HS-5 (cell line): ENCODE measurements around the gene IFT122.
"Not testable (repeated sequence)": the region's sequence is repeated elsewhere in the genome, so short reads cannot be mapped to it uniquely, and the experiment has no call there.

Source experiments
- DNase-seq: peaks from one replicate; pipeline ENCODE4 v3.0.0-alpha.2; 2012; ENCODE audit warnings: low read depth

The IFT122 gene

DNA sequence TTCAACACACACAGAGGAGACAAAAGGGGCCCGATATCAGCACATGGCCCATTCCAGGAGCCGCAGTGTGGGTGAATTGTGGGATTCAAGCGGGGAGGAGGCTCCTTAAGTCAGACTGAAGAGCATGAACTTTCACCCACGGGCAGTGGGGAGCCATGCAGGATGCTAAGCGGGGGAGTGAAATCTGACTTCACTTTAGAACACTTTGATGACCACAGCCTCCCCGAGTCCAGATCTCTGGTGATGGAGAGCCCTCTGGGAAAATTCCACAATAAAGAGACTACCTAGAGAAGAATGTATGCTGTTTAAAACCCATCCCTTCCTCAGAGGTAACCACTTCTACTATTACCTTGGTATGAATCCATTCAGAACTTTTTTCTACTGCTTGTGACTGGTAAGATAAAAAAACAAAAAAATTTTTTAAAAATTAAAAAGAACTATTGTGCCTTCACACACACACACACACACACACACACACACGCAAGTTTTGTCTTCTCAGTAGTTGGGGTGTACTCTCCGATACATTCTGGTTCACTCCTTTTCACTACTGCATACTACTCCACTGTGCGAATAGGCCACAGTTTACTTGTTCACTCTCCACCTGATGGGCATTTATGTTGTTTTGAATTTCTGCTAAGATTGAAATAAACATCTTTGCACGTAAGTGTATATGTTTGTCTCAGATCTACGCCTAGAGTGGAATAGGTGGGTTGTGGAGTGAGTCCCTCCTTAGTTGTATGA is 100.9 kb downstream of the IFT122 start:
- no peak for DNase-seq

DNA sequence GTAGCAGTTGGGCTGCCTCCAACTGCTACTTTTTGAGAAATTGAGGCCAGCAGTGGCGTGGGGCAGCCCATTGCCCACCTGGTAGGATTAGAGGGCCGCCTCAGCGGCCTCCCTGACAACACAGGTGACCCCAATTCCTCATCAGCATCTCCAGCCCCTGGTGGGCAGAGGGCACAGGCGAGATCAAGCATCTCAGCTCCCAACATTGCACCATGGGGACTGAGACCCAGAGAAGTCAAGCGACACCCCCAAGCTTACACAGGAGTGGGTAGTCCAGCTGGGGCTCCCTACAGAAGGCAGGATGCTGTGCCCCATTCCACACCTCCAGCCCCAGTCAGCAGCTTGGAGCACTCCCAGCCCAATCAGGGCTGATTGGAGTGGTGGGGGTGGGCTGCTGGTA is 102.7 kb downstream of the IFT122 start:
- no peak for DNase-seq

DNA sequence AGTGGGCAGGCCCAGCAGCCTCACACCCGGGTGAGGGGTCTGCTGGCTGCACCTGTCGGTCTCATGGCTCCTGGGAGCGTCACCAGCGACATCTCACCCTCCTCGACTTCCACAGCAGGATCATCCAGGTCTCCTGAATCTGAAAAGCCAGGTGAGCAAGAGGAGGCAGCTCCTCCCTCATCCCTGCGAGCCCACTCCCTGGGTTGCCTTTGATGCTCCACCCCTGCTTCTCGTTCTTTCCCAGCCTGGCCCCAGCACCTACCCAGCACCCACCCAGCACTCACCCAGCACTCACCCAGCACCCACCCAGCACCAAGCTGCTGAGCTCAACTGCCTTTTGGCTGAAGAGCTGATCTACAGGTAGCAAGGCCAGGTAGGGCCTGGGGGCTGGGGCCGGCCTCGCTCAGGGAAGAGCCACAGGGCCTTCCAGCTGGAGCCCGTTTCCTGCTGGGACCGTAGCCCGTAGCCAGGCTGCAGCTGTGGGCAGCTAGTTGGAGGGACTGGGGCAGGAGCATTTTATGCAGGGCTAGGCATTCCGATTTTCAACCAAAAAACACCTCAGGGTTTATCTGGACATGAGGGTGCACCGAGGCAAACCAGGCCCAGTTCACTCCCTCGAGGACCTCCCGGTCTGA is 103.2 kb downstream of the IFT122 start, which contains the start of gene H1-8:
H1-8 (plus strand) TSS at position 20 of the 635 bp plus-strand sequence; CDS start at position 64, 44 bp downstream.
- no peak for DNase-seq

DNA sequence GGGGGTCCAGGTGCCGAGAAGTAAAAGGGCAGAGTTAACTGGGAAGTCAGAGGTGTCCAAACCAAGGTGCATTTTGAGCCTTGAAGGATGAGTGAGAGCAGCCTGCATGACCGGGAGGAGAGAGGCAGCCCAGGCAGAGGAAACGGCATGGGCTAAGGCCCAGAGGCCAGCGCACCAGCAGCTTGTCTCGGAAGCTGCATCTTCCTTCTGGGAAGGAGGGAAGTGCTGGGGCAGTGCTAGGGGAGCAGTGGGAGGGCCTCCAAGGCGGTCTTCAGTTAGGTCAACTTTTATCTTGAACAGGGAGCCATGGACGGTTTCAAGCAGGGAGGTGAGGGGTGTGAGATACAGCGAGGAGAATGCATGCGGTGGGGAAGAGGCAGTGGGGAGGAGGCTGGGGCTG is 104.0 kb downstream of the IFT122 start:
- no peak for DNase-seq

DNA sequence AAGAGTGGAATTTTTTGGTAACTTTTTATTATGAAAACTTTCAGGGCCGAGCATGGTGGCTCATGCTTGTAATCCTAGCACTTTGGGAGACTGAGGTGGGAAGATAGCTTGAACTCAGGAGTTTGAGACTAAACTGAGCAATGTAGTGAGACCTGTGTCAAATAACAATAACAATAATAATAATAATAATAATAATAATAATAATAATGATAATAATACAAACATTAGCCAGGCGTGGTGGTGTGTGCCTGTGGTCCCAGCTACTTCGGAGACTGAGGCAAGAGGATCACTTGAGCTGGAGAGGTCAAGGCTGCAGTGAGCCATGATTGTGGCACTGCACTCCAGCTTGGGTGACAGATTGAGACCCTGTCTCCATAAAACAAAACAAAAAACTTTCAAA is 105.9 kb downstream of the IFT122 start:
- DNase-seq: not testable (repeated sequence)

DNA sequence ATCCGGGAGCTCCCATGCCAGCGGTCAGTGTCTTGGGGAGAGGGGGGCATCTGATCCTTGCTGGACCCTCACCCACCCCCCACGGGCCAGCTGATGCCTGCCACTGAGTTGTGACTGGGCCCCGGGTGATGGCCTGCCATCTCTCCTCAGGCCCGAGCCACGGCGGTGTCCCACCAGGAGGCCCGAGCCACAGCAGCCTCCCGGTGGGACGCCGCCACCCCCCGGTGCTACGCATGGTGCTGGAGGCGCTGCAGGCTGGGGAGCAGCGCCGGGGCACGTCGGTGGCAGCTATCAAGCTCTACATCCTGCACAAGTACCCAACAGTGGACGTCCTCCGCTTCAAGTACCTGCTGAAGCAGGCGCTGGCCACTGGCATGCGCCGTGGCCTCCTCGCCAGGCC is 107.2 kb downstream of the IFT122 start:
- no peak for DNase-seq

DNA sequence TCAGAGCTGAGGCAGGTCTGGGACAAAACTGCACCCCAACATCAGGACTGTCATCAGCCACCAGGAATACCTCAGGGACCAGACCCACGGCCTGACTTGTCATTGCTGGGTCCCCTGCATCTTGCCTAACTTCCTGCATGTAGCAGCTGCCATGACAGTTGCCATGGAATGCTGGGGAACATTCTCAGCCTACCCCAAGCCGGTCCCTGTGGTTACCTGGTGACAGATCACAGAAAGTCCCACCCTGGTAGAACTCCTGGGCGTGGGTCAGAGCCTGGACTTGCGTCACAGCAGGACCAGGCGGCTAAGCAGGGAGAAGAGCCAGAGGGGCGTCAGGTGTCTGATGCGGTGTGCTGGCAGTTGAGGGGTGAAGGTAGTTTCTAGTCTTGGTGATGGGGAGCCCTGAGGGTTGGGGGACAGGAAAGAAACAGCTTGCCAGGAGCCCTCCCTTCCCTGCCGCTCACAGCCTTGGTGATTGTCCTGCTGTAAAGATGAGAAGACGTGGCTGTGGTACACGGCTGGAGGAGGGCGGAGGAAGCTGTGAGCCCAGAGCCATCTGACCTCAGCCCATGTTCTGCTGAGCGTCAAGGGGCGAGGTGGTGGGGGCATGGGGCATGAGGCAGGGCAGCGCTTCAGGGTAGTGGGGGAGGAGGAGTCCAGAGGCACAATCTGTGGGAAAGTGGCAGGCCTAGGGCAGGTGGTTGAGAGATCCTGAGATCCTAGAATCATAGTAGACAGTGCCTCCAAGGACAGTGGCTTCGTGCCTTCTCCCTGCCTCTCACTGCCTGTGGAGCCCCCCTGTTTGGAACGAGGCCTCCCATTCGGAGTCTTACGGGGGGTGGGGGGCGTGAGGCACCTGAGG is 108.3 kb downstream of the IFT122 start:
- DNase-seq: no peak

DNA sequence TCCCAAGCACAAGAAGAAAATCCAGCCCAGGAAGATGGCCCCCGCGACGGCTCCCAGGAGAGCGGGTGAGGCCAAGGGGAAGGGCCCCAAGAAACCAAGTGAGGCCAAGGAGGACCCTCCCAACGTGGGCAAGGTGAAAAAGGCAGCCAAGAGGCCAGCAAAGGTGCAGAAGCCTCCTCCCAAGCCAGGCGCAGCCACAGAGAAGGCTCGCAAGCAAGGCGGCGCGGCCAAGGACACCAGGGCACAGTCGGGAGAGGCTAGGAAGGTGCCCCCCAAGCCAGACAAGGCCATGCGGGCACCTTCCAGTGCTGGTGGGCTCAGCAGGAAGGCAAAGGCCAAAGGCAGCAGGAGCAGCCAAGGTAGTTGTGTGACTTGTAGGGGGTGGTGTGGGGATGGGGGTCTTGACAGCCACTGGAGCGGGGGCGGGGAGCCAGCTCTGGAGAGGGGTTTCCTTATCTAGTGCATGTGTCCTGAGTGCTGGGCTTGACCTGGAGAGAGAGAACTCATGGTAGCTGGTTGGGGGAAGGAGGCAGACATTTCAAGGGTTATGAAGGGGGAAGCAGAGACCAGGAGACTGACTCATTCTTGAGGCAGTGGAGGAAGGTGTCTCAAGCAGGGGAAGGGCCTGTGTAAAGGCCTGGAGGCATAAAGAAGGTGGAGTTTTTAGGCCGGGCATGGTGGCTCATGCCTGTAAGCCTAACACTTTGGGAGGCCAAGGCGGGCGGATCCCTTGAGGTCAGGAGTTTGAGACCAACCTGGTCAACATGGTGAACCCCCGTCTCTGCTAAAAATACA is 109.2 kb downstream of the IFT122 start:
- no peak for DNase-seq

DNA sequence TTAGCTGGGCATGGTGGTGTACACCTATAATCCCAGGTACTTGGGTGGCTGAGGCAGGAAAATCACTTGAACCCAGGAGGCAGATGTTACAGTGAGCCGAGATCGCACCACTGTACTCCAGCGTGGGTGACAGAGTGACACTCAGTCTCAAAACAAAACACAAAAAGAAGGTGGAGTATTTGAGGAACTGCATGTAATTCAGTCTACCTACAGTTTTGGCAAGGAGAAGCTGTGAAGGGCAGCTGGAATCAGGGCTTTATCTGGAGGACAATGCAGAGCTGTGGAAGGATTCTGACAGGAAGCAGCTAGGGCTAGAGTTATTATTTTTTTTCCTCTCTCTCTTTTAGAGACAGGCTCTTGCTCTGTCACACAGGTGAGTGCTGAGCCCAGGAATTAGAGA is 109.8 kb downstream of the IFT122 start:
- no peak for DNase-seq

DNA sequence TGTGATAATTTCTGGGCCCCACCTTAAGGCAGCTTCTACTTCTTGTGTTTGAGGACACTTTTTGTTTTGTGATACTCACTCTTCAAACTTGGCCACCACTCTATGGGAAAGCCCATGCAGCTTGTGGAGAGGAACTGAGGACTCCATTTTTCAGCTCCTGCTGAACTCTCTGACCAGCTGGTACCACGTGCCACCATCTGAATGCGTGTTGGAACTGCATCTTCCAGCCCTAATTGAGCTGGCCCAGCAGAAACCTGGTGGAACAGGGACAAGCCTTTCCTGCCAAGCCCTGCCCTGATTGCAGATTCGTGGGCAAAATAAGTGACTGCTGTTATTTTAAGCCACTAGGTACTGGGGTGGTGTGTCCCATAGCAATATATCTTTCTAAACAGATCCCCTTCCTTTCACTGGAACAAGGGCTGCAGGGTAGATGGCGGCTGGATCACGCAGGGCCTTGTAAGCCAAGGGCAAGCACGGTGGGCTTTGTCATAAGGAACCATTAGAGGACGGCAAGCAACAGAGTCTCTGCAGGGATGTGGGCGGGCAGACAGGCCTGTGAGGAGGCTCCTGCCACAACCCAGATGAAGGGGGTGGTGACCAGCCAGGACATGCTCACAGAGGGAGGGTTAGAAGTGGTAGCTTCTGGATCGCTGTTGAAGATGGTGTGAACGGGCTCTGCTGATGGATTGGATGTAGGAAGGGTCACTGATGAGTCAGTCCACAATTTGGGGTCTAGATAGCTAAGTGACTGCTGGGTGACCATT is 112.4 kb downstream of the IFT122 start:
- DNase-seq: no peak

DNA sequence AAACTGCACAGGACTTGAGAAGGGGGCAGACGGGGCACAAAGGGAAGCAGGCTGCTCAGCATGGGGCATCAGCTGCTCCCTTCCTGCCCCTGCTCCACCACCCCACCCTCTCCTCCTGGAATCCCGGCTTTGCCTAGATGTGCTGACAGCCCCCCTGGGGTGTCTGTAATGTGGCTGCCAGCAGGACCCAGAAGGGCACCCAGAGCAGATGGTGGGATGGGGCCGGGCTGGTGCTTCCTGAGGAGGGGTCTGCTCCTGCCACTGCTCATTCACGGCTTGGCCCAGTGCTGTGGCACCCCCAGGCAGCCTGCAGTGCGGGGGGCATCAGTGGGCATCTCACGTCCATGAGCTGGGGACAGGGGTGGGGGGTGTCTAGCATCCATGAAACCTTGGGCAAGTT is 113.1 kb downstream of the IFT122 start:
- no peak for DNase-seq

DNA sequence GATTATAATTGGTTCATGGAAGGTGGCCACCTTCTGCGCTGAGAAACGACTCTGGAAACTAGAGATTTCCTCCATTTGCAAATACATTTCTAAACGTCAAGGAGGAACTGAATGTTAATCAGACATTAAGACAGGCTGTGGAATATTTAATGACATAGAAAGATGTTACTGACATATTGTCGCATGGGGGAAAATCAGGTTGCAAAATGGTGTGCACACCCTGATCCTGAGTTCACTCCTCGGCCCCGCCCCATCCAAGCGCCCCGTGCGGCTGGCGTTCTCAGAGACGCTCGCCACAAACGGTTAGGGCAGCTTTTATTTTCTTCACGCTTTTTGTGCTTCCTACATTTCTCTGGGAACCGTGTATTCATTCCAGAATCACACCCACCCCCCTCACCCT is 113.7 kb downstream of the IFT122 start:
- DNase-seq: no peak

DNA sequence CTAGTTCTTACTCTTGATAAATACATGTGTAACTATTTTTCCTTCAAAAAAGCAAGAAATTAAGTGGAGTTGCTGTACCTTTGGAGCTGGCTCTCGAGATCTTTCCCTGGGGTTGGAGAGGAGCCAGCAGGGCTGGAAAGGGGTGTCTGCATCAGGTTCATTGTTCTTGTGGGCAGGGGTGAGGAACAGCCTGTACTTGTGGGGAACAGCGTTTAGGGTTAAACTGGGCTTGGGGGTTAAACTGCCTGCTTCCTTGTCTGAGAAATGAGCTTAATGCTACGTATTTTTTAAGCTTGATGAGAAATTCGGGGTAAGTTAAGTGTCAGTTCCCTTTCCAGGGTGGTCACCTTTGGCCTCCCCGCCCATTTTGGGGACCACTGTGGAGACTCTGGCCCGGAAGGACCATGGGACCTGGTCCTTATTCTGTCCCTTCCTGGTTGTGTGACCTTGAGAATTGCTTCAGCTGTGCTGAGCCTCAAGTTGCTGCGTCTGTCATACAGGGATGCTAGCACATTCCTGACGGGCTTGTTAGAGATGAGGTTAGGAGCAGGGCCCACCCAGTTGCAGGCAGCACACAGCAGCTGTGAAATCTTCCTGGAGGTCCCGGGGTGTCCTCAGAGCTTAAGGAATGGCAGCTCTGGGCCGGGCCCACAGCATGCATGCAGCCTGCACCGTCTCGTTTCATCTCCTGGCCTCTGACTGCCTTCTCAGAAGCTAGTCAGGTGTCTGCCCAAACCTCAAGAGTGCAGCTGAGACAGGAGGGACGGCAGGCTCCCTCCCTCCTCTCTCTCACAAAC is 114.5 kb downstream of the IFT122 start:
- DNase-seq: no peak

DNA sequence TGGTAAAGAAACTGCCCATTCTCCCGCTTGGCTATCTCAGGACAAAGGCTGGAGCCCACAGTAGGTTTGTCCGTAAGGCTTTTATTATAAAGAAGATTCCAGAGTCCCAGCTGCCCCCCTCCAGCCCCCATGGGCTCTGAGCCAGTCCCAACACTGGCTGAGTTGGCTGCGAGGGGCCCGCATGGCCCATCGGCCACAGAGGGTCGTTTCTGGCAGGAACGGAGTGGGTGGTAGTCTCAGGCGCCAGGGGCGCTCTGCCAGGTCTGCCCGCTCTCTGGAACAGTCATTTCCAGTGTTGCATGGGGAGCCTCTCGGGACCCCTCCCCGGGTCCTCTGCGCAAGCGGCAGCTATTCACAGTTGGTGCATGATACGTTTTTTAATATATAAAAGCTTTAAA is 115.1 kb downstream of the IFT122 start:
- no peak for DNase-seq

DNA sequence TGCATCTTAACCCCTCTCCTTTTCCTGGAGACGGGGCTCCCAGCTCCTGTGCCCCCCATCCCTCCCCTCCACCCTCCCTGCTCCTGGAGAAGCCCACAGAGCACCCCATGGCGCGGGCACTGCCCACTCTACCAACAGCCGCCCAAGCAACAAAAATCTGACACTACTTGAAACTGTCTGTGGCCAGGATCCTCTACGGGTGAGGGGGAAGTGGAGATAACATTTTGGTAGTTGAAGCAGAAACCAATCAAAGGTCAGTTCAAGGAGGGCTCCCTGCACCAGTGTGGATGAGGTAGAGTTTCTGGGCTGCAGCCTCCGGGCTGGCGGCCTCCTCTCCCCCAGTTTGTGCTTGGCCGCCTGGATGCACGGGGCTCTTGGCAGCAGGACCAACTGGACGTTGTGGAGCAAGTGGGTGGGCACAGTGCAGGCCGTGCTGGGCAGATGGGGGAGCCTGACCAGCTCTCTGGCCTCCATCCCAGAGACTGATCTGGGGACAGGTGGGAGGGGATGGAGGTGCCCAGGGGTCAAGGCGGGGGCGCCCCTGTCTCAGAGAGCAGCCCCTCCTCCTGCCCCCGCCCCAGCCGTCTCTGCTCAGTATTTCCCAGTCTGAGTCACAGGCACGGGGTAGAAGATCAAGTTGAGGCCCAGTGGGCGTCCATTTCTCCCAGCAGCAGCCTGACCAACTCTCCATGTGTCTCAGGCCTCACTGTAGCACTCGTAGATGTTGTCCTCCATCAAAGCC is 115.8 kb downstream of the IFT122 start:
- DNase-seq: no peak

DNA sequence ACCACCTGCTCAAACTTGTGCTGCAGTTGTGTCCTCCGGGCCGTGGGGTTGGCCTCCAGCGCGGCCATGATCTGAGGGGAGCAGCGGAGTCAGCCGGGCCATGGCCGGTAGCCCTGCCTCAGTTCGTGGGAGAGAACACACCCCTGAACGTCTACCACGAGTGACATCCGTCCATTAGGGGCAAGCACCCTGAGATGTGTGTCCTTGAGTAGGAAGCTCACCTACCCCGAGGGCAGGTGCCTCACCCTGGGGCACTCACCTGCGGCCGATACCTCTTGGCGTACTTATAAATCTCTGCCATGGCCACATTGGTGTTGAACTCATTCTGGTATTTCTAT is 116.3 kb downstream of the IFT122 start:
- DNase-seq: no peak

DNA sequence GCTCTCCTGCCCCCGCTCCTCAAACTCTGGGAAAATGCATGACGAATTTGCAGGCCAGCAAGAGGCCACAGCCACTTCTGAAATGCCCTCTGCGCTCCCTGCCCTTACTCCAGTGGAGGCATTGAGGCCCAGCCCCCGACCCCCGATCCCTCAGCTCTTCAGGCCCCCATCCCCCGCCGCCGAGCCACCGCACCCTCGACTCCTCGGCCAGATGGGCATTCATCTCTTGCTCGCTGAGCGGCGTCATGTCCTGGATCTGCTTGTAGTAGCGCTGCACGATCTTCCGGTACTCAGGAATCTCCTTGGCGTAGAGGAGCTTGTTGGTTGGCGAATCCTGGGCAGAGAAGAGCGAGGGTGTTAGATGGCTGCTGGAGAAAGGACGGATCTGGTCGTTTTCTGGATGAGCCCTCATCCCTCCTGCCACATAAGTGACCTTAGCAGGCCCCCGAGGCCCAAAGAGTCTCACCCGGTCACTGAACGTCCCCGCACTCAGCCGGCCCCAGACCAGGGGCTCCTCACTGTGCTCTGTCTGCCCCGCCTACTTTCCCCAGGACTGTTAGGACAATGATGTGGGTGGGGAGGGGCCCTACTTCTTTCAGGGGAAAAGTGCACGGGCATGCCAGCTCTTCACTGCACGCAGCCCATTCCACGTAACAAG is 117.0 kb downstream of the IFT122 start:
- no peak for DNase-seq

DNA sequence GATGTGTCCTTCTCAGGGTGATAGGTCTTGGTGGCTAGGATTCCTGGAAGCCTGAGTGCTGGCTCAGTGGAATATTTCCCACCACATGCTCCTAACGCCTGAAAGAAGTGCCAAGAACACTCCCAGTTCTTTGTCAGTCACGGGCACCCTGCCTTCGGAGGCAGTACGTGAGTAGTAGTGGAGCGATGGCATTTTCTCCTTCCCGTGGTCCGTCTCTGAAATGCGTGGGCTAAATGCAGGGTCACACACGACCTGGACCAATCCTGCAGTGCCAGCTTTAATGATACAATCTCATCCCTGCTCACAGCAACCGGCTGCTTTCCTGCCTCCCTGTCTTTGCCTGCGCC is 117.5 kb downstream of the IFT122 start:
- no peak for DNase-seq

DNA sequence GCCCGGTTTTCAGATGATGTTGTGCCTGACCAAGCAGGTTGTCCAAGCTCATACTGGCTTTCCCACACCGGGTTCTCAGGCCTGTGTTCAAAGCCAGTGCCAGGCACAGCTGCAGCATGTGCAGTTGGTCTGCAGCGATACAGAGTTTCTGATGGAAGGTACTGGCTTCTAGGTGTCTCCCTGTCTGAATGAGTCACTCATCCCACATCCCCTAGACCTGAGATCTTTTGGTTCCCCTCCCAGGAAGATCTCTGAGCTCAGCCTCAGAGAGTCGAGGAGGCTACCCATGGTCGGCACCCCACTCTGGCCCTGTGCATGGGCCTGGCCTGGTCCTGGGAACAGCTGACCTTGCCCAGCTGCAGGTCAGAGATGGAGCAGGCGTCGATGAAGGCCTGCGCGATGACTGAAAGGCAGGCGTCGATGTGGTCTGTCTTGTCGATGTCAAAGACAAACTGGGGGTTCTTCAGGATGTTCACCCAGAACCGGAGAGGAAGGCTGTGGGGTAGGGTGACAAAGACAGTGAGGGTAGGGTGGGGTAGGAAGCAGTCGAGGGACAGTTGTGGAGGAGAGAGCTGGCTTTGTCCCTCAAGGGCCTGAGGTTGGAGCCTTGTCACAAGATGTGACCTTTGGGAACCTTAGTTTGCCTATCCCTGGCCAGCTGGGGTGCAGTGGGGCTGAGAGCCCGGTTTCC is 118.2 kb downstream of the IFT122 start:
- no peak for DNase-seq
